HUES6 (cell line): ENCODE measurements around the gene OR9G4.

Experiments used
- H3K27ac ChIP-seq: 2 replicates; pipeline ENCODE4 v1.7.0; 2013; ENCODE audit warnings: low read depth, mild to moderate bottlenecking, low read length, inconsistent platforms
- H3K27me3 ChIP-seq: 2 replicates; pipeline ENCODE4 v1.6.1; 2013; ENCODE audit warnings: low read length; ENCODE audit not compliant: control insufficient read depth, insufficient read depth
- H3K36me3 ChIP-seq: 2 replicates; pipeline ENCODE4 v1.6.1; 2013; ENCODE audit warnings: low read length; ENCODE audit not compliant: control insufficient read depth, insufficient read depth
- H3K4me1 ChIP-seq: 2 replicates; pipeline ENCODE4 v1.6.1; 2013; ENCODE audit warnings: low read length; ENCODE audit not compliant: control insufficient read depth, insufficient read depth
- H3K4me3 ChIP-seq: 2 replicates; pipeline ENCODE4 v1.5.1; 2013; ENCODE audit warnings: low read depth, low read length
- H3K9ac ChIP-seq: one replicate; pipeline ENCODE4 v1.6.1; 2013; ENCODE audit warnings: mild to moderate bottlenecking, low read length
- H3K9me3 ChIP-seq: 2 replicates; pipeline ENCODE4 v1.6.1; 2013; ENCODE audit warnings: low read depth, low read length; ENCODE audit not compliant: control insufficient read depth, insufficient read depth

OR9G4 gene

GRCh38 chr11:56748597-56748996, at the start of gene OR9G4:
OR9G4 (minus strand) TSS chr11:56748697; CDS start chr11:56743766, 4,931 bp downstream.
- Histone ChIP-seq H3K27ac (no peak within 1 kb of the TSS), H3K9me3 (0 out of 2 replicates have a peak, but pooled peaks cover 3% of the 10 kb centered on the region), H3K36me3 (no peaks in the 10 kb centered on the region), H3K4me3 (no peak within 1 kb of the TSS), H3K27me3 (no peaks in the 10 kb centered on the region), H3K9ac (no peak within 1 kb of the TSS), H3K4me1 (no peaks in the 10 kb centered on the region)

GRCh38 chr11:56783448-56784041, 35.0 kb upstream of the OR9G4 start:
- Histone ChIP-seq H3K36me3 (no peaks in the 10 kb centered on the region), H3K4me3 (no peak overlapping the region), H3K9me3 (peaks cover 16% of the 10 kb centered on the region), H3K27me3 (no peaks in the 10 kb centered on the region), H3K4me1 (no peaks in the 10 kb centered on the region; the same call in 1 of the 2 replicates), H3K27ac (no peak overlapping the region), H3K9ac (no peak overlapping the region)

- H3K36me3 ChIP-seq = no peaks in the 10 kb centered on the region
- no peak overlapping the region for H3K4me3 ChIP-seq
- no peak overlapping the region for H3K9ac ChIP-seq
- peaks cover 3% of the 10 kb centered on the region; the same call in 1 of the 2 replicates for H3K4me1 ChIP-seq
- no peaks in the 10 kb centered on the region for H3K27me3 ChIP-seq
- no peak overlapping the region for H3K27ac ChIP-seq
- peaks cover 13% of the 10 kb centered on the region for H3K9me3 ChIP-seq
Measured at GRCh38 chr11:56782167-56782847, 33.8 kb upstream of the OR9G4 start.

- Histone ChIP-seq H3K27me3 (no peaks in the 10 kb centered on the region), H3K4me1 (peaks cover 3% of the 10 kb centered on the region; the same call in 1 of the 2 replicates), H3K9me3 (no peaks in the 10 kb centered on the region), H3K36me3 (no peaks in the 10 kb centered on the region), H3K9ac (no peak overlapping the region), H3K27ac (no peak overlapping the region), H3K4me3 (no peak overlapping the region)
Measured at GRCh38 chr11:56776809-56777208, 28.3 kb upstream of the OR9G4 start.

- H3K27me3 ChIP-seq = no peaks in the 10 kb centered on the region
- H3K27ac ChIP-seq = no peak overlapping the region
- no peaks in the 10 kb centered on the region for H3K4me1 ChIP-seq
- no peaks in the 10 kb centered on the region for H3K9me3 ChIP-seq
- H3K9ac ChIP-seq = no peak overlapping the region
- no peaks in the 10 kb centered on the region for H3K36me3 ChIP-seq
- H3K4me3 ChIP-seq = no peak overlapping the region
Measured at GRCh38 chr11:56764976-56765375, 16.5 kb upstream of the OR9G4 start.

GRCh38 chr11:56751480-56751879, 3.0 kb upstream of the OR9G4 start:
- Histone ChIP-seq H3K27me3 (no peaks in the 10 kb centered on the region), H3K4me1 (no peaks in the 10 kb centered on the region; the same call in 1 of the 2 replicates), H3K9ac (no peak overlapping the region), H3K27ac (no peak overlapping the region), H3K9me3 (0 out of 2 replicates have a peak, but pooled peaks cover 3% of the 10 kb centered on the region), H3K4me3 (no peak overlapping the region), H3K36me3 (no peaks in the 10 kb centered on the region)

- H3K36me3 ChIP-seq = no peaks in the 10 kb centered on the region
- no peaks in the 10 kb centered on the region for H3K27me3 ChIP-seq
Measured at GRCh38 chr11:56750190-56750589, 1.7 kb upstream of the OR9G4 start.

GRCh38 chr11:56740886-56741285, 7.6 kb downstream of the OR9G4 start:
- Histone ChIP-seq H3K36me3 (no peaks in the 10 kb centered on the region), H3K4me3 (no peak overlapping the region), H3K27me3 (no peaks in the 10 kb centered on the region), H3K9me3 (no peaks in the 10 kb centered on the region), H3K9ac (no peak overlapping the region), H3K27ac (no peak overlapping the region), H3K4me1 (no peaks in the 10 kb centered on the region)

More at GRCh38 chr11:56750190-56750589, 1.7 kb upstream of the OR9G4 start:
- H3K4me3 ChIP-seq = no peak overlapping the region
- H3K9me3 ChIP-seq = 0 out of 2 replicates have a peak, but pooled peaks cover 3% of the 10 kb centered on the region
- no peaks in the 10 kb centered on the region; the same call in 1 of the 2 replicates for H3K4me1 ChIP-seq
- no peak overlapping the region for H3K9ac ChIP-seq
- no peak overlapping the region for H3K27ac ChIP-seq

GRCh38 chr11:56740107-56740506, 8.4 kb downstream of the OR9G4 start:
- Histone ChIP-seq H3K36me3 (no peaks in the 10 kb centered on the region), H3K27ac (no peak overlapping the region), H3K9me3 (no peaks in the 10 kb centered on the region), H3K9ac (no peak overlapping the region), H3K27me3 (no peaks in the 10 kb centered on the region), H3K4me3 (no peak overlapping the region), H3K4me1 (no peaks in the 10 kb centered on the region)

- Histone ChIP-seq H3K4me3 (no peak overlapping the region), H3K27ac (no peak overlapping the region), H3K4me1 (no peaks in the 10 kb centered on the region), H3K9me3 (no peaks in the 10 kb centered on the region), H3K27me3 (no peaks in the 10 kb centered on the region), H3K36me3 (no peaks in the 10 kb centered on the region), H3K9ac (no peak overlapping the region)
Measured at GRCh38 chr11:56720513-56720912, 28.0 kb downstream of the OR9G4 start.

- Histone ChIP-seq H3K9me3 (peaks cover 5% of the 10 kb centered on the region; the same call in 1 of the 2 replicates), H3K36me3 (no peaks in the 10 kb centered on the region), H3K4me3 (no peak overlapping the region), H3K27ac (no peak overlapping the region), H3K4me1 (no peaks in the 10 kb centered on the region), H3K9ac (no peak overlapping the region), H3K27me3 (no peaks in the 10 kb centered on the region)
Measured at GRCh38 chr11:56716379-56716854, 32.1 kb downstream of the OR9G4 start.
